Ishikawa (cell line): ENCODE results near the gene ANXA6.

ENCODE experiments used
- EP300 ChIP-seq: IDR thresholded peaks from 2 replicates; pipeline ENCODE4 v1.6.1; 2012; ENCODE audit warnings: borderline replicate concordance
- FOXM1 ChIP-seq: IDR thresholded peaks from 2 replicates; pipeline ENCODE4 v1.6.1; 2012; ENCODE audit warnings: low read depth, borderline replicate concordance
- MAX ChIP-seq: IDR thresholded peaks from 2 replicates; pipeline ENCODE4 v1.6.1; 2012
- RAD21 ChIP-seq: IDR thresholded peaks from 2 replicates; pipeline ENCODE4 v1.6.1; 2012; ENCODE audit warnings: low read depth
- YY1 ChIP-seq: IDR thresholded peaks from 2 replicates; pipeline ENCODE4 v1.6.1; 2012; ENCODE audit warnings: low read depth
- TF ChIP-seq, protein P1 (sequence below): IDR thresholded peaks from 2 replicates; pipeline ENCODE4 v1.6.1; 2012; ENCODE audit warnings: low read depth, mild to moderate bottlenecking

- TF ChIP-seq MAX (no peak), FOXM1 (no peak), YY1 (no peak), EP300 (no peak), RAD21 (no peak)
- TF ChIP-seq, protein P1, sequence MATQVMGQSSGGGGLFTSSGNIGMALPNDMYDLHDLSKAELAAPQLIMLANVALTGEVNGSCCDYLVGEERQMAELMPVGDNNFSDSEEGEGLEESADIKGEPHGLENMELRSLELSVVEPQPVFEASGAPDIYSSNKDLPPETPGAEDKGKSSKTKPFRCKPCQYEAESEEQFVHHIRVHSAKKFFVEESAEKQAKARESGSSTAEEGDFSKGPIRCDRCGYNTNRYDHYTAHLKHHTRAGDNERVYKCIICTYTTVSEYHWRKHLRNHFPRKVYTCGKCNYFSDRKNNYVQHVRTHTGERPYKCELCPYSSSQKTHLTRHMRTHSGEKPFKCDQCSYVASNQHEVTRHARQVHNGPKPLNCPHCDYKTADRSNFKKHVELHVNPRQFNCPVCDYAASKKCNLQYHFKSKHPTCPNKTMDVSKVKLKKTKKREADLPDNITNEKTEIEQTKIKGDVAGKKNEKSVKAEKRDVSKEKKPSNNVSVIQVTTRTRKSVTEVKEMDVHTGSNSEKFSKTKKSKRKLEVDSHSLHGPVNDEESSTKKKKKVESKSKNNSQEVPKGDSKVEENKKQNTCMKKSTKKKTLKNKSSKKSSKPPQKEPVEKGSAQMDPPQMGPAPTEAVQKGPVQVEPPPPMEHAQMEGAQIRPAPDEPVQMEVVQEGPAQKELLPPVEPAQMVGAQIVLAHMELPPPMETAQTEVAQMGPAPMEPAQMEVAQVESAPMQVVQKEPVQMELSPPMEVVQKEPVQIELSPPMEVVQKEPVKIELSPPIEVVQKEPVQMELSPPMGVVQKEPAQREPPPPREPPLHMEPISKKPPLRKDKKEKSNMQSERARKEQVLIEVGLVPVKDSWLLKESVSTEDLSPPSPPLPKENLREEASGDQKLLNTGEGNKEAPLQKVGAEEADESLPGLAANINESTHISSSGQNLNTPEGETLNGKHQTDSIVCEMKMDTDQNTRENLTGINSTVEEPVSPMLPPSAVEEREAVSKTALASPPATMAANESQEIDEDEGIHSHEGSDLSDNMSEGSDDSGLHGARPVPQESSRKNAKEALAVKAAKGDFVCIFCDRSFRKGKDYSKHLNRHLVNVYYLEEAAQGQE: no peak
Measured at GRCh38 chr5:151199581-151200185, 42.1 kb upstream of the ANXA6 start.
